ENCODE measurements around the gene CCT4.

- TF ChIP-seq TCF7 (CRISPR knock-in tag; IDR thresholded peaks at IDR 0.05; ENCODE audit: low read depth) (no peak), E2F4 (CRISPR knock-in tag; IDR thresholded peaks at IDR 0.05; ENCODE audit: borderline replicate concordance, low read depth) (no peak), CTCF (IDR thresholded peaks at IDR 0.05) (no peak), E2F5 (CRISPR knock-in tag; IDR thresholded peaks at IDR 0.05) (no peak), USF2 (CRISPR knock-in tag; IDR thresholded peaks at IDR 0.05) (no peak), ZNF219 (CRISPR knock-in tag; IDR thresholded peaks at IDR 0.05; ENCODE audit: borderline replicate concordance) (no peak)
These were observed 22.1 kb upstream of the CCT4 start for GRCh38 chr2:61910603-61911002.

Measured in WTC11 (cell line).